GM23338 (cell line): ENCODE measurements around the gene KLRF2. TPM values are rescaled to one million over a fixed set of nuclear protein-coding genes. Genes with fewer than 3 reads are reported as not detected.
A peak's percentile ranks its signal among the peaks of the same experiment; 100 is the strongest.

Experiments
- ATAC-seq: fragments of 200-7000 bp; cut with Tn5 transposase; 3 replicates; pipeline ENCODE4 v1.9.1; 2020
- DNase-seq: peaks from one replicate; pipeline ENCODE4 v3.0.0-alpha.2; 2015; ENCODE audit warnings: low spot score
- H2AFZ ChIP-seq: fragments of 200-600 bp; sonication (generic); 2 replicates; pipeline ENCODE4 v1.8.0; 2016; ENCODE audit warnings: antibody characterized with exemption, mild to moderate bottlenecking, moderate library complexity
- H3F3A ChIP-seq: fragments of 200-600 bp; sonication (generic); replicated peaks from 2 replicates; pipeline ENCODE4 v1.8.0; 2017; ENCODE audit warnings: antibody characterized with exemption, mixed run types, low read depth
- H3K27ac ChIP-seq: fragments of 200-600 bp; sonication (generic); 2 replicates; pipeline ENCODE4 v1.6.1; 2016; ENCODE audit warnings: low read depth
- H3K27me3 ChIP-seq: fragments of 200-600 bp; sonication (generic); 2 replicates; pipeline ENCODE4 v1.8.0; 2016; ENCODE audit warnings: mild to moderate bottlenecking, mixed run types, moderate library complexity; ENCODE audit not compliant: insufficient read depth
- H3K36me3 ChIP-seq: fragments of 200-600 bp; sonication (generic); 2 replicates; pipeline ENCODE4 v1.8.0; 2016; ENCODE audit warnings: mild to moderate bottlenecking; ENCODE audit not compliant: insufficient read depth
- H3K4me1 ChIP-seq: fragments of 200-600 bp; sonication (generic); 2 replicates; pipeline ENCODE4 v1.8.0; 2016; ENCODE audit warnings: mild to moderate bottlenecking, moderate library complexity; ENCODE audit not compliant: insufficient read depth
- H3K4me2 ChIP-seq: fragments of 200-600 bp; sonication (generic); 2 replicates; pipeline ENCODE4 v1.7.1; 2017; ENCODE audit warnings: mixed run types
- H3K4me3 ChIP-seq: fragments of 200-600 bp; sonication (generic); 2 replicates; pipeline ENCODE4 v1.6.1; 2016; ENCODE audit warnings: mixed run types
- H3K79me2 ChIP-seq: fragments of 200-600 bp; sonication (generic); replicated peaks from 2 replicates; pipeline ENCODE4 v1.8.0; 2017; ENCODE audit warnings: mild to moderate bottlenecking; ENCODE audit not compliant: insufficient read depth
- H3K9me2 ChIP-seq: fragments of 200-600 bp; sonication (generic); 2 replicates; pipeline ENCODE4 v1.8.0; 2017; ENCODE audit not compliant: insufficient read depth
- H4K20me1 ChIP-seq: fragments of 200-600 bp; sonication (generic); replicated peaks from 2 replicates; pipeline ENCODE4 v1.8.0; 2017; ENCODE audit warnings: mild to moderate bottlenecking; ENCODE audit not compliant: insufficient read depth
- H3K27ac Mint-ChIP-seq: 2 replicates; pipeline ENCODE4 v1.8.0; 2020; ENCODE audit warnings: inconsistent platforms, mild to moderate bottlenecking, moderate library complexity, mixed read lengths
- H3K27me3 Mint-ChIP-seq: 3 replicates; pipeline ENCODE4 v1.8.0; 2022; ENCODE audit warnings: low read depth, mild to moderate bottlenecking, moderate library complexity, mixed read lengths, inconsistent platforms; ENCODE audit not compliant: insufficient read depth, poor library complexity
- H3K36me3 Mint-ChIP-seq: 3 replicates; pipeline ENCODE4 v1.8.0; 2021; ENCODE audit warnings: low read depth, mild to moderate bottlenecking, inconsistent platforms, moderate library complexity, mixed read lengths
- H3K4me1 Mint-ChIP-seq: 3 replicates; pipeline ENCODE4 v1.8.0; 2020; ENCODE audit warnings: mild to moderate bottlenecking, inconsistent platforms, mixed read lengths
- H3K4me3 Mint-ChIP-seq: 3 replicates; pipeline ENCODE4 v1.8.0; 2021; ENCODE audit warnings: moderate library complexity, mild to moderate bottlenecking, inconsistent platforms, mixed read lengths
- H3K9me3 Mint-ChIP-seq: 3 replicates; pipeline ENCODE4 v1.8.0; 2020; ENCODE audit warnings: moderate library complexity, mild to moderate bottlenecking, inconsistent platforms, mixed read lengths
- CREB1 ChIP-seq: fragments of 250-450 bp; sonication (Bioruptor Pico); IDR thresholded peaks from 2 replicates; pipeline ENCODE4 v1.5.0; 2020; ENCODE audit warnings: low read depth, mild to moderate bottlenecking, moderate library complexity
- CTCF ChIP-seq, 2 experiments: fragments of 200-600 bp in 1 of 2; sonication (generic) in 1 of 2; conservative IDR thresholded peaks; 2 replicates each; pipeline versions ENCODE4 v1.5.1 to v1.6.1; 2016 to 2017; ENCODE audit warnings: antibody characterized with exemption in 2 of 2, low read depth in 2 of 2, mild to moderate bottlenecking in 2 of 2, moderate library complexity in 1 of 2
- ETS1 ChIP-seq: IDR thresholded peaks from 2 replicates; pipeline ENCODE4 v1.6.1; 2016; ENCODE audit warnings: antibody characterized with exemption
- EZH2 ChIP-seq: fragments of 200-600 bp; sonication (generic); IDR thresholded peaks from one replicate; pipeline ENCODE4 v1.8.0; 2017; ENCODE audit warnings: antibody characterized with exemption, mild to moderate bottlenecking, low read depth; ENCODE audit not compliant: unreplicated experiment
- EZH2phosphoT487 ChIP-seq: fragments of 200-600 bp; sonication (generic); IDR thresholded peaks from one replicate; pipeline ENCODE4 v1.8.1; 2018; ENCODE audit warnings: antibody characterized with exemption; ENCODE audit not compliant: unreplicated experiment
- JUNB ChIP-seq: IDR thresholded peaks from one replicate; pipeline ENCODE4 v1.6.1; 2016; ENCODE audit warnings: antibody characterized with exemption; ENCODE audit not compliant: unreplicated experiment
- NANOG ChIP-seq: IDR thresholded peaks from 2 replicates; pipeline ENCODE4 v1.6.1; 2016; ENCODE audit warnings: antibody characterized with exemption, borderline replicate concordance
- POLR2AphosphoS5 ChIP-seq: IDR thresholded peaks from 2 replicates; pipeline ENCODE4 v1.6.1; 2016; ENCODE audit warnings: antibody characterized with exemption, low read depth
- REST ChIP-seq: IDR thresholded peaks from one replicate; pipeline ENCODE4 v1.6.1; 2018; ENCODE audit warnings: antibody characterized with exemption; ENCODE audit not compliant: unreplicated experiment
- STAT1 ChIP-seq: IDR thresholded peaks from one replicate; pipeline ENCODE4 v1.6.1; 2016; ENCODE audit warnings: antibody characterized with exemption; ENCODE audit not compliant: unreplicated experiment
- ZNF114 ChIP-seq: fragments of 250-450 bp; sonication (Bioruptor Pico); IDR thresholded peaks from 2 replicates; pipeline ENCODE4 v1.5.0; 2020; ENCODE audit warnings: mild to moderate bottlenecking, moderate library complexity
- ZNF331 ChIP-seq: fragments of 250-450 bp; sonication (Bioruptor Pico); IDR thresholded peaks from 2 replicates; pipeline ENCODE4 v1.5.0; 2020; ENCODE audit warnings: low read depth, mild to moderate bottlenecking, moderate library complexity
- ZNF462 ChIP-seq: fragments of 250-450 bp; sonication (Bioruptor Pico); IDR thresholded peaks from 2 replicates; pipeline ENCODE4 v1.5.0; 2020; ENCODE audit warnings: mild to moderate bottlenecking, moderate library complexity
- polyA plus RNA-seq: library from polyadenylated mRNA; unstranded; fragments of >200 nt; fragmentation: Nextera tagmentation; extraction: Ambion mirVana; gene quantifications from 2 replicates; pipeline ENCODE4 v1.2.1, GENCODE V29; 2016
- total RNA-seq: library from RNA; depleted of rRNA; stranded (reverse); fragments of >200 nt; shearing (Covaris generic); gene quantifications from 2 replicates; pipeline ENCODE4 v1.2.3, GENCODE V29; 2014

Gene KLRF2
- total and polyA plus RNA-seq, 2 experiments from 2014 or later: not detected

GRCh38 chr12:9870286-9870866 lies 10.9 kb upstream of the KLRF2 start:
- peak overlapping the region; percentile 68; the same call in 1 of the 2 replicates for H3K27ac Mint-ChIP-seq
- no peaks in the 10 kb centered on the region for H3K27me3 ChIP-seq
- no peaks in the 10 kb centered on the region for H3K9me3 Mint-ChIP-seq
- H2AFZ ChIP-seq: peak overlapping the region; percentile 23; the same call in 1 of the 2 replicates
- ATAC-seq: no peak
- H3K9me2 ChIP-seq: peaks cover 8% of the 10 kb centered on the region; the same call in 1 of the 2 replicates
- peaks cover 19% of the 10 kb centered on the region for H3K4me1 ChIP-seq
- peaks cover 15% of the 10 kb centered on the region; the same call in 2 of the 3 replicates for H3K4me1 Mint-ChIP-seq
- H3F3A ChIP-seq: no peaks in the 10 kb centered on the region
- TF ChIP-seq POLR2AphosphoS5 (no peak), REST (no peak), ZNF462 (CRISPR knock-in tag) (no peak), EZH2phosphoT487 (no peak), CREB1 (no peak), ZNF331 (CRISPR knock-in tag) (no peak), EZH2 (no peak), STAT1 (no peak), ZNF114 (CRISPR knock-in tag) (no peak), ETS1 (no peak), NANOG (no peak), JUNB (no peak), CTCF (conservative IDR thresholded peaks at IDR 0.05; ENCODE audit: low read depth in 2 of 2) (no peak)
- H3K36me3 ChIP-seq: no peaks in the 10 kb centered on the region
- no peak overlapping the region for H3K4me3 Mint-ChIP-seq
- H3K4me2 ChIP-seq: no peak overlapping the region
- H3K27ac ChIP-seq: no peak overlapping the region
- H3K36me3 Mint-ChIP-seq: no peaks in the 10 kb centered on the region
- no peaks in the 10 kb centered on the region for H4K20me1 ChIP-seq
- peaks cover under 1% of the 10 kb centered on the region for H3K27me3 Mint-ChIP-seq
- H3K79me2 ChIP-seq: no peaks in the 10 kb centered on the region
- DNase-seq: no peak
- H3K4me3 ChIP-seq: no peak overlapping the region
